ENCODE data around the gene USP35. TPM values are rescaled to one million over a fixed set of nuclear protein-coding genes. Genes with fewer than 3 reads are reported as not detected.
A peak's percentile ranks its signal among the peaks of the same experiment; 100 is the strongest.

The USP35 gene
- total RNA-seq, 1 donor from 2014 or later, result 7.1 TPM

DNA sequence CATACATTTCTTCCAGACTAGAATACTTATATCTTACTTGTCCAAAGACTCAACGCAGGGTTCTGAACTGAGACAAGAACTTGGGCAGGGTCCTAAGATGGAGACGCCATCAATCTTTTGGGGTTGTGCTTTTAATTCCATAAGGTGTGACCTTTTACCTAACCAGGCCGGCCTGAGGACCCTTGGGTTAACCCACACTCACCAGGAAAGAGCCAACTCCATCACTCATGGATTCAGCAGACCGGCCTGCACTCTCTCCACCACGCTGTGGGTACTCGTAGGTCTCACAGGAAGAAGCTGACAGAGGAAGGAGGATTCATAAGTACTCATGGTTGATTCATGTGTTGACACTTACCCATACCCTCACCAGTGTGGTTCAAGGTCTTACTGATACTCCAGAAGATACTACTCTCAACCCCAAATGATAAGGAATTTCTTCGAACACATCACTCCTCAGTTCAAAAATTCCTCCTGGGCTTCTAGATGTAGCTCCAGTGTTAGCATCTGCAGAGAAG lies 36.2 kb downstream of the USP35 start:
- Histone ChIP-seq H3K27me3 (no peaks in the 10 kb centered on the region), H3K4me3 (no peak overlapping the region), H3K9me3 (no peaks in the 10 kb centered on the region), H3K27ac (no peak overlapping the region), H3K4me1 (peaks cover under 1% of the 10 kb centered on the region), H3K36me3 (peaks cover 71% of the 10 kb centered on the region)
- no peak for DNase-seq
- TF ChIP-seq, protein P1, sequence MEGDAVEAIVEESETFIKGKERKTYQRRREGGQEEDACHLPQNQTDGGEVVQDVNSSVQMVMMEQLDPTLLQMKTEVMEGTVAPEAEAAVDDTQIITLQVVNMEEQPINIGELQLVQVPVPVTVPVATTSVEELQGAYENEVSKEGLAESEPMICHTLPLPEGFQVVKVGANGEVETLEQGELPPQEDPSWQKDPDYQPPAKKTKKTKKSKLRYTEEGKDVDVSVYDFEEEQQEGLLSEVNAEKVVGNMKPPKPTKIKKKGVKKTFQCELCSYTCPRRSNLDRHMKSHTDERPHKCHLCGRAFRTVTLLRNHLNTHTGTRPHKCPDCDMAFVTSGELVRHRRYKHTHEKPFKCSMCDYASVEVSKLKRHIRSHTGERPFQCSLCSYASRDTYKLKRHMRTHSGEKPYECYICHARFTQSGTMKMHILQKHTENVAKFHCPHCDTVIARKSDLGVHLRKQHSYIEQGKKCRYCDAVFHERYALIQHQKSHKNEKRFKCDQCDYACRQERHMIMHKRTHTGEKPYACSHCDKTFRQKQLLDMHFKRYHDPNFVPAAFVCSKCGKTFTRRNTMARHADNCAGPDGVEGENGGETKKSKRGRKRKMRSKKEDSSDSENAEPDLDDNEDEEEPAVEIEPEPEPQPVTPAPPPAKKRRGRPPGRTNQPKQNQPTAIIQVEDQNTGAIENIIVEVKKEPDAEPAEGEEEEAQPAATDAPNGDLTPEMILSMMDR (IDR thresholded peaks at IDR 0.05), result no peak
- intact Hi-C loops (cut with DNase I), result loop anchor here (10.0 kb wide), 2 partner anchors 190 to 340 kb away; partner anchors contain the start of gene GAB2
- ATAC-seq, result no peak

DNA sequence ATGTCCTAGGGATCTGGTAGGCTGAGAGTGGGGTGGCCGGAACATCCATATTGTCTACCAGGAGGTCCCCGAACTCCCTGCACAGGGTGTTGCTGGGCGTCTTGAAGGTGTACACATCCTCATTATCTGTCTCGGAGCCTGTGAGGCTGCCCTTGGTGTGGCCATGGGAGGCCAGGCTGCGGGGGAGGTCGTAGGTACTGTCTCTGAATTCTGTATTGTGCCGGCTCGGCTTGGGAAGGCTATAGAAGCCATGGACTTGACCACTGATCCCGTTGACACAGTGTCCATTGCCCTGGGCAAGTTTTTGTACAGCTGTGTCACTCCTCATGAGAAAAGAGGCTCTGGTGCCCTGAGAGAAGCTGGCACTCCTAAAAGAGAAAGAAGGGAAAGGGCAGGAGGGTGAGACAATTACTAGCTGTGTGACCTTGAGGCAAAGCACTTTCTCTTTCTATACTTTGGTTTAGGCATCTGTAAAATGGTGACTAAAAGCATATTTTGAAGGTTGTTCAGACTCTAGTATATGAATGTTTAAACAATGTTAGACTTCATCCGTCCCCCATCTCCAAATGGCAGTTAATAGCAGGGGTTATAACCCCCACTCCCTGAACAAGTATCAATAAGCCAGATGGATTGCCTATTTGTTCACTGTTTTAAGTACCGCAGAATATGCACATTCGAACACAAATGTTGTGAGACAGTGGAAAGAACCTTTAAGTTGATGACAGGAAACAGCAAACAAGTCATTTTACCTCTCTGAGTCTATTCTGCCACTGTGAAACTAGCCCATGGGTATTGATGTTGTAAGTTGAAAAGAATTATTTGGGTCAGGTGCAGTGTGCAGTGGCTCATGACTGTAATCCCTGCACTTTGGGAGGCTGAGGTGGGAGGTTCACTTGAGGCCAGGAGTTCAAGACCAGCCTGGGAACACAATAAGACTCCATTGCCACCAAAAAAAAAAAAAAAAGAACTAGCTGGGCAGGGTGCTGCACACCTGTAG lies 38.3 kb downstream of the USP35 start:
- no peaks in the 10 kb centered on the region for H3K27me3 ChIP-seq
- H3K4me3 ChIP-seq, result no peak overlapping the region
- TF ChIP-seq, protein P1 (IDR thresholded peaks at IDR 0.05), result no peak
- intact Hi-C loops (cut with DNase I), result loop anchor here (10.0 kb wide), 2 partner anchors 188 to 338 kb away; partner anchors contain the start of gene GAB2
- no peak for ATAC-seq
- peaks cover 6% of the 10 kb centered on the region for H3K4me1 ChIP-seq
- DNase-seq, result no peak
- H3K9me3 ChIP-seq, result no peaks in the 10 kb centered on the region
- H3K27ac ChIP-seq, result no peak overlapping the region
- peaks cover 51% of the 10 kb centered on the region for H3K36me3 ChIP-seq

DNA sequence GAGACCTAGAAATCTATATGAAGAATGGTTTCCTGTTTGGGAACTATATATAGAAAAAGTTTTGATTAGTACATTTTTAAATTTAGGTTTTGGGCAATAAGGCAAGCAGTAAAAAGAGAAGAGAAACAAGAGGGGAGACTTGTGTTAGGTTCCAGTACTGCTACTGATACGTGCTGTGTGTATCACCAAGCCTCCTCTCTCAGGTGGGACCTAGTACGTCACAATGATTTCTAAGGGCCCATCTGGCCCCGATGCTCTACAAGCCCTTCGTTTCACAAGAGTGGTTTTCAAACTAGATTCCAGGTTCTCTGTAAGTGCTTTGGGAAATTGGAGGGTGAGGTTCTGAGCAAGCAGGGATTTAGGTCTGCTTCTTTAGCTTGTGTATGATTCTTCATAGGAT lies 39.2 kb downstream of the USP35 start:
- Histone ChIP-seq H3K4me3 (no peak overlapping the region), H3K27ac (no peak overlapping the region), H3K27me3 (no peaks in the 10 kb centered on the region), H3K36me3 (peaks cover 42% of the 10 kb centered on the region), H3K9me3 (no peaks in the 10 kb centered on the region), H3K4me1 (peaks cover 15% of the 10 kb centered on the region)
- TF ChIP-seq, protein P1 (IDR thresholded peaks at IDR 0.05), result no peak
- ATAC-seq (no peak), DNase-seq (no peak)
- intact Hi-C loops (cut with DNase I), result loop anchor here (10.0 kb wide), 2 partner anchors 187 to 337 kb away; partner anchors contain the start of gene GAB2

DNA sequence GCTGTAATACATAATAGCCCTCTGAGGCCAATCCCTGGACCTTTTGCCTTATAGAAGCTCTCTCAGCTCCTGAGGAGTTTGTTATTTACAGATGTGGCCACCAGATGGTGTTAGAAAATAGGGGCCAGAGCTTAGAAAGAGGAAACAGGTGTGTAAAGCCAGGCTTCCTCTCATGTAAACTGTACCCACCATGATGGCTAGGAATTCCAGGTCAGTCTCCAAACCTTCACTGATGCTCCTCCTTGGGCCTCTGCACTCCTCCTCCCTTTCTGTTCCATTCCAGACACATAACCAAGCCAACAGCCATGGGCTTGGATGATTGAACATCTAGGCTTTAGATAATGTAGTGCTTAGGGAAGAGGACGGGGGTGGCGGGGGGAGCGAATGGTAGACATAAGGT lies 39.7 kb downstream of the USP35 start:
- Histone ChIP-seq H3K9me3 (no peaks in the 10 kb centered on the region), H3K27ac (no peak overlapping the region), H3K4me3 (no peak overlapping the region), H3K27me3 (no peaks in the 10 kb centered on the region), H3K4me1 (peaks cover 17% of the 10 kb centered on the region), H3K36me3 (peaks cover 42% of the 10 kb centered on the region)
- DNase-seq (no peak), ATAC-seq (peak; percentile 87)
- intact Hi-C loops (cut with DNase I), result loop anchor here (10.0 kb wide), 2 partner anchors 186 to 336 kb away; partner anchors contain the start of gene GAB2
- TF ChIP-seq, protein P1 (IDR thresholded peaks at IDR 0.05), result peak; percentile 54

DNA sequence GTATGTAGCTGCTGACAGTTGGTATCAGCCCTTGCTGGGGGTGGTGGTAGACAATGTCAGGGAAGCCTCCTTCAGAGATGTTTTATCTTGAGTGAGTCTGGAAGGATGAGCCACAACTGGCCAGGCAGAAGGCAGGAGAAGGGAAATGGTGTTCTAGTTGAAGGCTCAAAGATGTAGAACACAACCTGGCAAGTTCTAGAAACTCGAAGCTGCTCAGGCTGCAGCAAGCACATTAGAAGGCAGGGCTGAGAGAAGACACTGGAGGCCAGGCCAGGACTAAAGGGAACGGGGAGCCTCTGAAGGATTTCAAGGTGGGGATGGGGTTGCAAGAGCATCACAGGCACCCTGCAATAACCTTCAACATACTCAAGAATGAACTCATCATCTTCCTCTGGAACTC lies 40.4 kb downstream of the USP35 start:
- Histone ChIP-seq H3K4me1 (peaks cover 17% of the 10 kb centered on the region), H3K9me3 (no peaks in the 10 kb centered on the region), H3K36me3 (peaks cover 40% of the 10 kb centered on the region), H3K27me3 (no peaks in the 10 kb centered on the region), H3K27ac (no peak overlapping the region), H3K4me3 (no peak overlapping the region)
- intact Hi-C loops (cut with DNase I), result loop anchor here (10.0 kb wide), 2 partner anchors 186 to 336 kb away; partner anchors contain the start of gene GAB2
- ATAC-seq (no peak), DNase-seq (no peak)
- TF ChIP-seq, protein P1 (IDR thresholded peaks at IDR 0.05), result no peak
